ENCODE measurements around the gene CHTF18.
"Not testable (repeated sequence)": the region's sequence is repeated elsewhere in the genome, so short reads cannot be mapped to it uniquely, and the experiment has no call there.

The CHTF18 gene

DNA sequence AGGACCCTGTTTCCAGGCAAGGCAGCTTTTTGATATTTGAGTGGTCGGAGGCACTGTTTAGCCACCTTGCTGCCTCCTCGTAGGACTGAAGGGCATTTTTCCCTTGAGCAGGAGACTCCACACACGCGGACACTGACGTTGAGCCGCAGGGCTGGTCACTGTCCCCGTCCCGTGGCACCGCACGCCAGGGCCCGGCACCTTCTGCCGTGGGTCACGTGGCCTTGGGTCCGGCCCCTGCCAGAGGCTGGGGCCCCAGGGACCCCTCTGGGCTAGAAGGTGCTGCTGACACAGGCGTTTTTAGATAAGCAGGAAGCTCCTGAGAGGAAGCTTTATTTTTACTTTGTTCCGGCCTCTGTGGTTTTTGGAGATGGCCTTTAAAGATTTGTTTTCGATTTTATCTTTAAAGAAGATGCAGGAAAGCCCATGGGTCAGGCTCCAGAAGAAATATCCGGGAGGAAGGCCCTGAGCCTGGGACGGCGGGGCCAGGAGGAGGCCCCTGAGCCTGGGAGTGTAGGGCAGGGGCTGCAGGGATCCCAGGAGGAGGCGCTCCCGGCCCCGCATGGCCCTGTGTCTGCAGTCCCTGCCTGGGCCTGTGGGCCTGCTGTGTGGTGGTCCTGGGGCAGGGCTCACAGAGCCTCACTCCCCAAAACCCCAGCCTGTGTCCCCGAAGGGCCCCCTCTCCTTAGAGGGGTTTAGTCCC lies 42.6 kb downstream of the CHTF18 start:
- DNase-seq (ENCODE audit: low read depth), result no peak

DNA sequence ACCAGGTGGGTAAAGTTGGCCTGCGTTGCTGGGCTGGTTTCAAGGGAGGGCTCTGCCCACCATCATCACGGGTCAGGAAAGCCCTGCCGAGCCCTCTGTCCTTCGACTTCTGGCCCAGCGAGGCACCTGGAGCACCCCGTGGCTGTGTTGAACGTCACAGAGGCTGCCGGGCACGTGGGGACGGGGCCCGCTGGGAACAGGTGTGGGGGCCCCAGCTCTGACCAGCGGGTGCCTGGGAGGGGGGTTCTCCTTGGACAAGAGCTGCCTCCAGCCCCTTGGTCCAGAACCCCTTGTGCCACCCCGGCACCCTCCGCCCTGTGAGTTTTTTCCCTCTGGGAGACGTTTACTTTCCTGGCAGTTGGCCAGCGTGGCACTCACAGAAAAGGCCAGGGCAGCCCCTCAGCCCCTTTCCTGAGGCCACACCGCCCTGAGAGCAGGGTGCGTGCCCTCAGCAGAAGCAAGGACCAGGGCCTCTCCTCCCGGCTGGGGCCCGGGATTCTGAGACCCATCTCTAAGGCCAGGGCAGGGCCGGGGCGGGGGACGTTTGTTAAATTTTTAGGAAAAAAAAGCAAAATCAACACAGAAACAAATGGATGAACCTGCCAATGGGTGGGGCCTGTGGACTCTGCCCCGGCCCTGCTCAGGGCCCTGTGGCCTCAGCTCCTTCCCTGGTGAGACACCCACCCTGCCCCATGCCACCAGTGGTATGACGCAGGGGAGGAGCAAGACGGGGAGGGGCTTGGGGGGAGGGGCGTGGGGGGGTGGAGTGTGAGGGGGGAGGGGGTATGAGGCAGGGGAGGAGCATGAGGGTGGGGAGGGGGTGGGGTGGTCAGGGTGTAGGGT lies 43.4 kb downstream of the CHTF18 start:
- DNase-seq (ENCODE audit: low read depth), result no peak

DNA sequence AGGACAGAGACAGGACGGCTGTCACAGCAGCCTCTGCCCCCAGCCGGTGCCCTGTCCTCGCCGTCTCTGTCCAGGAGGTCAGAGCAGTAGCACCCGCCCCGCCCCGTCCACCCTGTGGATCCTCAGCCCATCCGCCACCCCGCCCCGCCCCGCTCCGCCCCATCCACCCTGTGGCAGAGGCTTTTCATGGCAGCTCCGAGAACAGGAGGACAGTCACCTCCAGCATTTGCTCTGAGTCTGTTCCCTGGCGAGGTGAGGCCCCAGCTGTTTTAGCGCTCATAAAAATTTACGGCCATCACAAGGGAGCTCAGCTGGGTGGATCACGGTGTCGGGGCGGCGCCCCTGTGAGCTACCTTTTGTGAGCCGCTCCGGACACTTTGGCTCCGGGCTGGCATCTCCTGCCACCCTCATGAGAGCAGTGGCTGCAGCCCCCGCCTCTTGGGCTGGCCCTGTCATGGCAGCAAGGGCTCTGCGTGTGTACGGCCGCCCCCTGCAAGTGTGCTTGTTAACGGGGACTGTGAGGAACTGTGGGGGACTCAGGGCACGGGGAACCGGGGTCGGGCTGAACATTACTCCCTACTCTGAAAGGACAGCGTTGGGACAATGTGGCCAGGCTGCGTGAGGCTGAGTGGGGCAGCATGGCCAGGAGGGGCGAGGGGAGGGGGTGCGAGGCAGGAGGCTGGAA lies 44.4 kb downstream of the CHTF18 start:
- no peak for DNase-seq (ENCODE audit: low read depth)

DNA sequence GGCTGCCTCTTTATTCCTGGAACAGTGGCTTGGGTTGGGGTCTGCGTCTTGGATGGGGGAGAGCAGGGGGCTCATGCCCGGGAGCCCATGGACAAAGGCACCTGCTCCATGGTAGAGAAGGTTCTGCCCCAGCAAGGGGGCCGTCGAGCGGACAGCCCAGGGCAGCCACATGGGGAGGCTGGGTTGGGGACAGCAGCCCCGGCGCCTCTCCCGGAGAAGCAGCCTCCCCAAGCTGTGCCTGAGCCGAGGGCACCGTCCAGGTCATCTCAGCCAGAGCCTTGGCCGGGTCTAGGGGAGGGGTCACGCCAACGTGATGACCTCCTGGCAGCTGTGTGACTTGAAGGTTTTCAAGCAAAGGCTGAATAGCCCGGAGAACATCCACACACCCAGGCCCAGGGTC lies 45.0 kb downstream of the CHTF18 start:
- no peak for DNase-seq (ENCODE audit: low read depth)

DNA sequence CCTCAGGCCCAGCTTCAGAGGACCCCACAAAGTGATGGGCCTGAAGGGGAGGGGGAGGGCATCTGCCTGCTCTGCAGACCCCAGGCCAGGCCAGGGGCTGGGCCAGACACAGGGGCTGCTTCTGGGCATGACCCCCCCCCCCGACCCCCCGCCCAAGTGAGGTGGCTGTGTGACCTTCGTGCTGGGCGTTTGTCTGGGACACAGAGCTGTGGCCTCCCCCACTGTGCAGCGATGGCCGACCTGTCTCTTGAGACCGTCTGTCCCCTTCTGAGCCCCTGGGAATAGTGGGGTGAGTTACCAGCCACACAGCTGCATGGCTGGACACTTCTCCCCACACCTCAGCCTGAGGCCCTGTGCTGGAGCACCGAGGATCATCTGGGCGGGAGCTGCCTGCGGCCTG lies 47.0 kb downstream of the CHTF18 start:
- no peak for DNase-seq (ENCODE audit: low read depth)

DNA sequence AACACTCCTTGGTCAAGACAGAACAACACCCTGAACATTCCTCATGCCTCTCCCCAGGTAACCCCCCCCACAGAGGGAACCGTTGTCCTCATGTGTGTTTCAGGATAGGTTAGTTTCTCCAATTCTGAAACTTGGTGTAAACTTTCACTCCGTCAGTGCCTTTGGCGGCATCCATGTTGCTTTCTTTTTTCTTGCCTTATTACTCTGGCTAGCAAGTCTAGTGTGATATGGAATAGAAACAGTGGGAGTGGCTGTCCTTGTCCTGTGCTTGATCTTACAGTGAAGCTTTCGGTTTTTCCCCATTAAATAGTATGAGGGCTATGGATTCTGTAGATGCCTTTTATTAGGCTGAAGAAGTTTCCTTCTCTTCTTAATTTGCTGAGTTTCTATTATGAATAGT lies 47.8 kb downstream of the CHTF18 start:
- DNase-seq (ENCODE audit: low read depth), result no peak

DNA sequence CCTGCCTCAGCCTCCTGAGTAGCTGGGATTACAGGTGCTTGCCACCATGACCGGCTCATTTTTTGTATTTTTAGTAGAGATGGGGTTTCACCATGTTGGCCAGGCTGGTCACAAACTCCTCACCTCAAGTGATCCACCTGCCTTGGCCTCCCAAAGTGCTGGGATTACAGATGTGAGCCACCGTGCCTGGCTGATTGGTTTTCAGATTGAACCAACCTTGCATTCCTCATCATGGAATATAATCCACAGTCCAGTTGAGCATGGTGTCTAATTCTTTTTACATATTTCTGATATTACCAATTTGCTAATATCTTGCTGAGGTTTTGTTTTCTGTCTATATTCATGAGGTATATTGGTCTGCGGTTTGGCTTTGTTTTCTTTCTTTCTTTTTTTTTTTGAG lies 48.4 kb downstream of the CHTF18 start:
- not testable (repeated sequence) for DNase-seq (ENCODE audit: low read depth)

DNA sequence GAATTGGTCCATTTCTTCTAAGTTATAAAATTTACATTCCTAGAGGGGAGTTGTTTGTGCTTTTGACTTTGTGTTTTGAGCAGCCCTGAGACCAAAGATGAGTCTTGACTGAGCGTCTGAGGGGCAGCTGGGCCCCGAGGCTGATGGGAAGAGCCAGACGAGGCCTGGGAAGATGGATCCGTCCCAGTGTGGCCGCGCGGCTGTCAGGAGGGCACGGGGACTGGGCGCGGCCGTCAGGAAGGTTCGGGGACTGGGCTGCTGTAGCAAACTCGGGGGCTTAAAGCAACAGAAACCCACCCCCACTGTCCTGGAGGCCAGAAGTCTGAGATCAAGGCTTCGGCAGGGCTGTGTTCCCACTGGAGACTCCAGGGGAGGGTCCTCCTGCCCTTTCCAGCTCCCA lies 50.3 kb downstream of the CHTF18 start:
- DNase-seq (ENCODE audit: low read depth), result no peak

DNA sequence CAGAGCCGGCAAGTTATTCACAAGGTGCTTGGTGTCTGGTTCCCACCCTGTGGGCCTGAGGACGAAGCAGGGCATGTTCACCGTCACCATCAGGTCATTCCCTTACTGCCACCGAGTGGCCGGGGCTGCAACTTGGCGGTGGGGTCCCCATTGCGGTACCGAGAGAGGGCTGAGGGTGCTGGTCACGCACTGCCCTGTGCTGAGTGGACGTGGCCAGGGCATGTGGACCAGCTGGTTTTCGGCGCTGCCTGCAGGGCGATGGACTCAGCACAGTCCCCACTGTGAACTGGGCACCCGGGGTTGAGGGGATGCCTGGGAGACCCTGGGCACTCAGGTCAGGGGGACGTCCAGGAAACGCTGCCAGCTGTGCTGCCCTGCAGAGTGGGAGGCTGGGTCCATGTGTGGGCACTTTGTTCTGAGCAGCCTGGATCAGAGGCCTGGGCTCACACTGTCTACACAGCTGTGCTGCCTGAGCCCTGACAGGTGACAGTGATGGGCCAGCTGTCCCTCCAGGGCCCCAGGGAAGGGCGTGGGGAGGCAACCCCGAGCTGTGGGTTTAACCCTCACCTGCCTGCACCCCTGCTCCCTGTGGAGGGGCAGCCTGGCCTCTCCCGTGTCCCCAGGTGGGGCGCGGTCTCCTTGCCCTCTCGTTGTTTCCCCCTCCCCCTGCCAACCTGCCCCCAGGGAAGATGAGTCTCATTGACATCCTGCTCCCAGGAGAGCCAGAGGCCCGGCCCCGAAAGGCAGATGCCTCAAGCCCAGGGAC lies 51.4 kb downstream of the CHTF18 start:
- no peak for DNase-seq (ENCODE audit: low read depth)

DNA sequence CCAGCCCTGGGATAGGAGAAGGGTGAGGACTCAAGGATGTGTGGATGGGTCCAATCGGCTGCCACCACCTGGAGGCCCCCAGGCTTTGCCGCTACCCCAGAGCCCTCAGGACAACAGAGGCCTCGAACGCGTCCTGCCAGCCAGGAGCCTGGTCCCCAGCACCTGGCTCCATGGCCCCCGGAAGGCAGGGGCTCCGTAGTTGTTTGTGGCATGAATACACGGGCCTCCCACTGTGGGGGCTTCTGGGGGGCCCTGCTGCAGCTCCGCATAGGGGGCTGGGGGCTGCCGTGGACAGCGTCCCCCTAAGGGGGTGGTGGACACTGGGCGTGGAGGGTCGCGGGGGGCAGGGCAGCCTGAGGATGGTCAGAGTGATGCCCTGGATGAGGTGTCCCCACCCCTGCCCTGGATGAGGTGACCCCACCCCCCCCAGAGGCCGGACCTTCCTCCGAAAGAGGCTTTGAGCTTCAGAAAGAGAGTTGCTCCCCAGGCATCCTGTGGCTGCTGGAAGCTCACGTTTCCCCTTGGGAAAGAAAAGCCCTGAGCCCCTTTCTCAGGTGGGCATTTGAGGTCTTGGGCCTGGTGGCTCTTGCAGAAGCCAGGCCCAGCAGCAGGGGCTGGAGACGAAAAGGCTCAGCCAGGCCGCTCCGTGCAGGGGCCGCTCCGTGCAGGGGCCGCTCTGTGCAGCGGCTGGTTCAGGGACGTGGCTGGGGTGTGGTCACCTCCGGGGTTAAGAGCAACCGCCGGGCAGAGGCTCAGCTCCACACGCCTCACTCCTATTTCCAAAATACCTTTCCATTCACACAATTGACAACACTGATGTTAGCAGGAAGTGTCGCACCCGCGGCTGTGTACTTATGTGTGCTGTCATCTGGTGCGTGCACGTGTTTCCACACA lies 52.4 kb downstream of the CHTF18 start:
- no peak for DNase-seq (ENCODE audit: low read depth)

DNA sequence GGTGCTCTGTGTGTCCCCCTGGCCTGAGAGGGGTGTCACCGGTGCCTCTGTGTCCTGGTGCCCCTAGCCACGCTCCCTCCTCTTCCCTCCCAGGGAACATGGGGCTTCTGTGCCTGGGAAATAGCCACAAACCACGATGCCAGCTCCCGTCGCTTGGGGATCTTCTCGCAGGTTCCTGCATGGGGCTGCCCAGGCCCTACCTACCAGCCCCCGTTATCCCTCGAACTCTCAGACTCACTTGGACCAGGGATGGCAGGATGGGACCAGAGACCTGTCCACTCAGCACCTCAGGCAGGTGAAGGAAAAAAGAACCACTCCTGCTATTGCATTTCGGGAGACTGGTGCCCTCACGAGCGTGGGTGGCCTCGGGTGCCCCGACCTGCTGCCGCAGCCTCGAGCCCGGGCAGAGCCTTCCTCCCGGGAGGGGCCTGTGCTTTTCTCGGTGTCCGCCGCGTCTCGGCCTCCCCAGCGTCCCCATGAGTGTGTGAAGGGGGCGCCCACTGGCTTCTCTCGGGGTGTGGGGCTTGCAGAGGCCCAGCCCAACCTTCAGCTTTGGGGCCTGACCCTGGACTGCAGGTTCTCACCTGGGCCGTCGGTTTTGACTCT lies 53.1 kb downstream of the CHTF18 start:
- DNase-seq (ENCODE audit: low read depth), result no peak

DNA sequence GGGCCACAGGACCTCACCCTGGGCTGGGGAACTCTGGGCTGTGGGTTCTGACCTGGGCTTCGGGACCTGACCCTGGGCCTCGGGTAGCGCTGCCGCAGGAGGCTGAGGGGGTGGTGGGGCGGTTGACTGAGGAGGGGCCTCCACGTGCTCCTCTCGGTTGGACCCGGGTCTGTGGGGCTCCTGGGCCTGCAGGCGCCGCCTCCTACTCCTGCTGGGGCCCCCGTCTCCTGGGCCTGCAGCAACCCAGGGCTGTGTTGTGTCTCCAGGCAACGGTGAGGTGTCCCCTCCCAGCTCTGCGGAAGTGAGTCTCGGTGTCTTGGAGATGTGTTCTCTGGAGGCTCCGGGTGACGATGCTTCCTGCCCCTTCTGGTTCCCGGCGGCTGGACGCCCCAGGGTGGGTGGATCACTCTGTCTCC lies 53.6 kb downstream of the CHTF18 start:
- no peak for DNase-seq (ENCODE audit: low read depth)

DNA sequence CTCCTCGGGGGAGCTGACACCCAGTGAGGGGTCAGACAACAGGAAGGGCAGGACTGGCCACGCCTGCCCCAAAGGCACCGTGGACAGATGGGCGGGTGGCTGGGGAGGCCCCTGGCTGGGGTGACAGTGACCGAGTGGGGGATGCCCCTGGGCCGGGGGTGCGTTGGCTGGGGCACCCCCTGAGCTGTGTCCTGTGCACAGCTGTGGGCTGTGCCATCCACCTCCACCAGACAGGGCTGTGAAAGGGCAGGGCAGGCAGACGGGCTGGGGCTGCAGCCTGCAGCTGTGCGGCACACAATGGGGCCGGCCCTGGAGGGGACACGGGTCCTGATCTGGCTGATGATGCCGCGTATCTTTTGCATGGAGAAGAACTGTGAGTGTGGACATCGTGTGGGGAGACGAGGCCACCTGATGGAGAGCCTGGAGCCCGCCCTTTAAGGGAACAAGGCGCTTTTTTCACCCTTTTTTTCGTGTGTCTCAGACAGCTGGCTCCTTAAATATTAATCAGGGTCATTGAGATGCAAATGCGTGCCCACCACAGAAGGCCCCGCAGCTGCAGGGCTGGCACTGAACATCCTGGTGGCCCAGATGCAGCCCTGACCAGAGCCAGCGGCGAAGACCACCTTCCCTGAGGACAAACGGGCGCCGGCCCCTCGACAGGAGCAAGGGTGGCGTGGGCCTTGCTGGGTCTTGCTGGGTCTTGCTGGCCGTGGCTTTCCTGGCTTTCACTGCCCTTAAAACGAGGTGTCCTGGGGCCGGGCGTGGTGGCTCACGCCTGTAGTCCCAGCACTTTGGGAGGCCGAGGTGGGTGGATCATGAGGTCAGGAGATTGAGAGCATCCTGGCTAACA lies 54.5 kb downstream of the CHTF18 start:
- DNase-seq (ENCODE audit: low read depth), result no peak

DNA sequence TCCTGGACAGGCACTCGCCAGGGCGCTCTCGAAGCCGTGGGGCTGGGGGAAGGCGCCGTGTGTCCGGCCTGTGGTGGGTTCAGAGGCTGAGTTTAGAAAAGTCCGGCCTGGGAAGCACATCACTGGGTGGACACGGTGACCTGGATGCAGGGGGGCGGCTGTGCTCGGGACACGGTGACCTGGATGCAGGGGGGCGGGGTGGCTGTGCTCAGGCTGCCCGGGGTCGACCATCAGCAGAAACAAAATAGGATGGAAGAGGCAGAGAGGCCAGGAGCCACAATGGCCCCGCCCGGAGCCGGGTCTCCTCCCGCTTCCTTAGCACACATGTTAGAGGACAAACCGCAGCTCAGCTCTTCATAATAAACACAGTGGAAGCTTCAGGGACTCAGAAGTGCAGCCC lies 55.4 kb downstream of the CHTF18 start:
- DNase-seq (ENCODE audit: low read depth), result no peak

DNA sequence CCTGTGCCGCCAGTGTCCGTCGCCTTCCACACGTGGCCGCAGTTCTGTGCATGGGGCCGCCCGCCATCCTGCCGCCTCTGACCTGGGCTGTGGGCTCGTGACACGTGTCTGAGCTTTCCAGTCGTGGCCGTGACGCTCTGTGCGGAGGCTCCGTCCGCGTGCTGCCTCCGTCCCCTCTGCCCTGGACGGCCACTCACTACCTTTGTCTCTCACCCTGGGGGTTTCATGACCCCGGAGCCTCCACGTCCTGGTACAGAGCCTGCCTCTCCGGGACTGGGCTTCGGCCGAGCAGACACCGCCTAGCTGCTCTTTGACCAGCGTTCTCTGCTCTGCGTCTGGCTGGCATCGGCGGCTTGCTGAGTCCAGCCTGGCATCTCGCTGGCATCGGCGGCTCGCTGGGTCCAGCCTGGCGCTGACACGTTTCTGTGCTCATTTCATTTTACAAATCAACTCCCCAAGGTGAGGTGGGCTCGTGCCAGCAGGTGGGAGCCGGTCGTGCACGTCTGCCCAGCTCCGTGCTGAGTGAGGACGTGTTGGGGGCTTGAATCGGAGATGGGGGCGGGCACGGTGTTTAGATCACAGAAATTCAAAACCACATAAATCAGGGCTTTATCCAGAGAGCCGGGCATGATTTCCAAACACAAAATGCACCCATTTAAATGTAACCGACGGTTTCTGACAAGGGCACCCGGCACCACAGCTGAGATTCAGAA lies 56.4 kb downstream of the CHTF18 start:
- DNase-seq (ENCODE audit: low read depth), result no peak

DNA sequence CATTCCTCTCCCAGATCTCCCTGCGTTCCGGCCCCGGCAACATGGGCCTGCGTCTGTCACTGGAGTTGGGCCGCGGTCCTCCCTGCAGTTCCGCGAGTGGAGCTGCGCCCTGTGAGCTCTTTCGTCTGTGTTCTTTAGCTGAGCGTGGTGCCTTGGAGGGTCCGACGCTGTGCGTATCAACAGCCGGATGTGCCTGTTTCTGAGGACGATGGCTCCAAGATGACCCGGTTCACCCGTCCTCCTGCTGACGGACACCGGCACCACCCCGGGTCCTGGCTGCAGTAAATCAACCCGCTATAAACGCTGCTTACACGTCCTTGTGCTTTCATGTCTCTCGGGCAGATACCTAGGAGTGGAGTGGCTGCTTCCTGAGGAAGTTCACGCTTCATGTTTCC lies 56.9 kb downstream of the CHTF18 start:
- no peak for DNase-seq (ENCODE audit: low read depth)

DNA sequence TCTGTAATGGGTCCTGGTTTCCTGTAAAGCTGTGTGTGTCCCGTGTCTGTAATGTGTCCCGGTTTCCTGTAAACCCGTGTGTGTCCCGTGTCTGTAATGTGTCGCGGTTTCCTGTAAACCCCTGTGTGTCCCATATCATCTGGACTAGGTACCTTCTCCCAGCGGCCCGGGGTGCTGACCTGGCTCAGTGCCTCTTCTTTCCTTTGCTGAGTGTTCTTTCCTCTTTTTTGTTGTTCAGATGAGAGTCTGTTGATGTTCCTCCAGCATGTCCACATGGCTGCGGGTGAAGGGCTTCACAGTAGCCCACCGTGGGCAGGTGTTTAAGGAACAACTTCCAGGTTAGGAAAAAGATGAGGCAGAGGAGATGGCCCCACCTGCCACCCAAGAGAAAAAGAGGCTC lies 58.7 kb downstream of the CHTF18 start:
- DNase-seq (ENCODE audit: low read depth), result no peak

All from GM04503 (cell line).